Stomach smooth muscle (tissue), 2 donors: Measurements from ENCODE around the gene TGFB1.
A peak's percentile ranks its signal among the peaks of the same experiment; 100 is the strongest.

Source experiments
- H3K27ac ChIP-seq: one replicate; pipeline ENCODE4 v1.7.0; 2013; ENCODE audit warnings: mild to moderate bottlenecking, low read length, inconsistent platforms
- H3K27me3 ChIP-seq, 2 donors: one replicate each; pipeline ENCODE4 v1.7.0; 2013; ENCODE audit warnings: low read length in 2 of 2; ENCODE audit not compliant: insufficient read depth in 2 of 2, control insufficient read depth in 1 of 2
- H3K36me3 ChIP-seq, 2 donors: one replicate each; pipeline ENCODE4 v1.7.0; 2013; ENCODE audit warnings: low read length in 2 of 2; ENCODE audit not compliant: control insufficient read depth in 2 of 2, insufficient read depth in 2 of 2
- H3K4me1 ChIP-seq: one replicate; pipeline ENCODE4 v1.7.0; 2013; ENCODE audit warnings: low read length; ENCODE audit not compliant: control insufficient read depth, insufficient read depth
- H3K4me3 ChIP-seq, 2 donors: one replicate each; pipeline ENCODE4 v1.7.0; 2013; ENCODE audit warnings: low read length in 2 of 2
- H3K9ac ChIP-seq, 2 donors: one replicate each; pipeline ENCODE4 v1.7.0; 2013; ENCODE audit warnings: low read length in 2 of 2, mild to moderate bottlenecking in 1 of 2
- H3K9me3 ChIP-seq, 2 donors: one replicate each; pipeline ENCODE4 v1.7.0; 2013; ENCODE audit warnings: low read length in 2 of 2; ENCODE audit not compliant: control insufficient read depth in 2 of 2
- donor health status: healthy.
- donor health status: Pancreatic carcinoma.

The TGFB1 gene

DNA sequence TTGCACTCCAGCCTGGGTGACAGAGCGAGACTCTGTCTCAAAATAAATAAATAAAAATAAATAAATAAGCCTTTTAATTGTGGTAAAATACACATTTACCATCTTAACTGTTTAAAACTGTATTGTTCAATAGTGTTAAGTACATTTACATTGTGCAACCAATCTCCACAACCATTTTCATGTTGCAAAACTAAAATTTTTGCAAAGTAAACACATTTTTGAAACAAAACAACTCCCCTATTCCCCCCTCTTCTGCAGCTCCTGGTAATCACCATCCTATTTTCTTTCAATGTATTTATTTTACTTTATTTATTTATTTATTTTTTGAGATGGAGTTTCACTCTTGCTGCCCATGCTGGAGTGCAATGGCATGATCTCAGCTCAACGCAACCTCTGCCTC is 16.0 kb upstream of the TGFB1 start:
- H3K27ac ChIP-seq, result no peak overlapping the region
- no peaks in the 10 kb centered on the region for H3K36me3 ChIP-seq
- H3K4me3 ChIP-seq, result no peak overlapping the region
- H3K9ac ChIP-seq, result no peak overlapping the region
- H3K4me1 ChIP-seq, result peaks cover 15% of the 10 kb centered on the region
- no peaks in the 10 kb centered on the region for H3K9me3 ChIP-seq
- H3K27me3 ChIP-seq, result no peaks in the 10 kb centered on the region

GRCh38 chr19:41367848-41368301 is 14.2 kb upstream of the TGFB1 start:
- peaks cover 12% of the 10 kb centered on the region for H3K4me1 ChIP-seq
- no peak overlapping the region for H3K27ac ChIP-seq
- no peak overlapping the region for H3K9ac ChIP-seq
- no peaks in the 10 kb centered on the region for H3K27me3 ChIP-seq
- H3K9me3 ChIP-seq, result no peaks in the 10 kb centered on the region
- H3K36me3 ChIP-seq, result no peaks in the 10 kb centered on the region
- H3K4me3 ChIP-seq, result no peak overlapping the region

GRCh38 chr19:41366089-41366488 is 12.4 kb upstream of the TGFB1 start:
- peaks cover 14% of the 10 kb centered on the region for H3K4me1 ChIP-seq
- H3K36me3 ChIP-seq, result no peaks in the 10 kb centered on the region
- no peaks in the 10 kb centered on the region for H3K27me3 ChIP-seq
- H3K9ac ChIP-seq, result no peak overlapping the region
- no peaks in the 10 kb centered on the region for H3K9me3 ChIP-seq
- no peak overlapping the region for H3K4me3 ChIP-seq
- H3K27ac ChIP-seq, result no peak overlapping the region

DNA sequence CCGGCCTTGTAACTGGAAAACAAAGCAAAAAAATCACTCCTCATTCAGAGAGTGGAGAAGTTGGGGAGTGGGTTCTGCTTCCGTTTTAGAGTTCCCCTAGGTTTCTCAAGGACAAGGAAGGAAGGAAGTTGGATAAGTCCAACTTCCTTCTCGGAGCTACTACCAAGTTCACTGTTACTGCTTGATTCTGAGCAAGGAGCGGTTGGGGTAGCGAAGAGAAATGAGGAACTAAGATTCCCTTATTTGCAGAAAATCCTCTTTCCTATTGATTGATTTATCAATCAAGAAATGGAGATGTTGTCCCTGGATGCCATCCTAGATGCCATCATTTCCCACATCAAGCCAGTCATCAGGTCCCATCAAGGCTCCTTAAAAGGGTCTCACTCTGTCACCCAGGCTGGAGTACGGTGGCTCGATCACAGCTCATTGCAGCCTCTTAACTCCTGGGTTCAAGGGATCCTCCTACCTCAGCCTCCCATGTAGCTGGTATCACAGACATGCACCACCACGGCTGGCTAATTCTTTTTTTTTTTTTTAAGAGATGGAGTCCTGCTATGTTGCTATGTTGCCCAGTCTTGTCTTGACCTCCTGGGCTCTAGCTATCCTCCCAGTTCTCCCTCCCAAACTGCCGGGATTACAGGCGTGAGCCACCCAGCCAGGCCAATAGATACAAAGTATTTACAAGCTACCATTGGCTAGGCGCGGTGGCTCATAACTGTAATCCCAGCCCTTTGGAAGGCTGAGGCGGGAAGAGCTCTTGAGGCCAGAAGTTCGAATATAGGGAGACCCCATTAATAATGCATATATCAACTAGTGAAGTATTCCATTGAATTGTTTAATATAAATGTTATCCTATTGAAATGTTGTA is 11.0 kb upstream of the TGFB1 start:
- Histone ChIP-seq H3K27me3 (no peaks in the 10 kb centered on the region), H3K9me3 (no peaks in the 10 kb centered on the region), H3K4me3 (peak overlapping the region; percentile 80 to 96), H3K4me1 (peaks cover 14% of the 10 kb centered on the region), H3K27ac (peak overlapping the region; percentile 98), H3K9ac (peak overlapping the region; percentile 86 to 98), H3K36me3 (no peaks in the 10 kb centered on the region)

- peak within 1 kb of the TSS; percentile 98 for H3K27ac ChIP-seq
- peak within 1 kb of the TSS; percentile 86 to 98 for H3K9ac ChIP-seq
- H3K4me1 ChIP-seq, result peaks cover 14% of the 10 kb centered on the region
- no peaks in the 10 kb centered on the region for H3K9me3 ChIP-seq
- H3K27me3 ChIP-seq, result no peaks in the 10 kb centered on the region
- H3K4me3 ChIP-seq, result peak within 1 kb of the TSS; percentile 80 to 96
- H3K36me3 ChIP-seq, result no peaks in the 10 kb centered on the region
Observed at GRCh38 chr19:41363753-41364523, 10.2 kb upstream of the TGFB1 start, which contains the start of gene B9D2. Gene B9D2, minus strand, starts transcription at chr19:41364149. Its CDS starts 630 bp downstream, at chr19:41363519.

GRCh38 chr19:41363371-41363752 is 9.6 kb upstream of the TGFB1 start:
- peaks cover 14% of the 10 kb centered on the region for H3K4me1 ChIP-seq

DNA sequence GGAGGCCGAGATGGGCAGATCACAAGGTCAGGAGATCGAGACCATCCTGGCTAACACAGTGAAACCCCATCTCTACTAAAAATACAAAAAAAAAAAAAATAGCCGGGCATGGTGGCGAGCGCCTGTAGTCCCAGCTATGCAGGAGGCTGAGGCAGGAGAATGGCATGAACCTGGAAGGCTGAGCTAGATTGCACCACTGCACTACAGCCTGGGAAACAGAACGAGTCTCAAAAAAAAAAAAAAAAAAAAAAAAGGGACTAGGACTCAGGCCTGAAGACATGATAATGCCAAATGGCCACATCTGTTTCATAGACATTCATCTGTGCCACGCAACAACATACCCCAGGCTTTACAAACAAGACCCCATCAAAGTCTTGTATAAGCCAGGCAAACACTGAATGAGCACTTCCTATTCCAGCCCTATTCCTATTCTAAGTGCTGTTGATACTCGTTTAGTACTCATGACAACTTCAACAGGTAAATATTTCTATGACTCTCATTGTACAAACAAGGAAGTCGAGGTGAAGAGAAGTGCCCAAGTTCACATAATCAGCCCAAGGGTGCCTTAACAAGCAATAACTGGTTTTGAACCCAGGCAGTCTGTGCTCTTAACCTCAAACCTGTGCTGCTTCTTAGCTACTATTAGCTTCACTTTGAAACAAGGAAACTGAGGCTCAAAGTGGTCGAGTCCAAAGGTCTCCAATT is 8.6 kb upstream of the TGFB1 start:
- no peak overlapping the region for H3K4me3 ChIP-seq
- no peak overlapping the region for H3K9ac ChIP-seq
- H3K27me3 ChIP-seq, result no peaks in the 10 kb centered on the region
- no peaks in the 10 kb centered on the region for H3K36me3 ChIP-seq
- peaks cover 14% of the 10 kb centered on the region for H3K4me1 ChIP-seq
- H3K27ac ChIP-seq, result no peak overlapping the region
- no peaks in the 10 kb centered on the region for H3K9me3 ChIP-seq

More at GRCh38 chr19:41363371-41363752, 9.6 kb upstream of the TGFB1 start:
- Histone ChIP-seq H3K27ac (peak overlapping the region; percentile 98), H3K36me3 (no peaks in the 10 kb centered on the region), H3K9me3 (no peaks in the 10 kb centered on the region), H3K27me3 (no peaks in the 10 kb centered on the region), H3K4me3 (peak overlapping the region; percentile 80 to 96), H3K9ac (peak overlapping the region; percentile 86 to 98)

DNA sequence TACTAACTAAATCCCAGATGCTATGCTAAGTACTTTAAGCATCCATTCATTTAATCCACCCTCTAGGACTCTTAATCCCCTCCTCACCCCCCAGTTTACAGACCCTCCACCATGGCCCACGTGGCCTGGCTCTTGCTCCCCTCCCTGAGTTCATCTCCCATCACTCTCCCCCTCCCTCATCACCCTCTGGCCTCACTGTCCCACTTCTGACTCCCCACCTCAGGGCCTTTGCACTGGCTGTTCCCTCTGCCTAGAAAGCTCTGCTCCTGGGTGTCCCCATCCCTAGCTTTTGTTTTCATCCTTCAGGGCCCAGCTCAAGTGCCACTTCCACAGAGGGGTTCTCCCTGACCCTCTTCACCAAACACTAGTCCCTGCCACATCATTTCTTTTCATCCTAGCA is 6.0 kb upstream of the TGFB1 start:
- no peaks in the 10 kb centered on the region for H3K27me3 ChIP-seq
- peaks cover 11% of the 10 kb centered on the region for H3K4me1 ChIP-seq
- no peaks in the 10 kb centered on the region for H3K36me3 ChIP-seq
- H3K9ac ChIP-seq, result no peak overlapping the region
- H3K27ac ChIP-seq, result no peak overlapping the region
- H3K9me3 ChIP-seq, result no peaks in the 10 kb centered on the region
- no peak overlapping the region for H3K4me3 ChIP-seq

- no peak overlapping the region for H3K9ac ChIP-seq
- H3K36me3 ChIP-seq, result no peaks in the 10 kb centered on the region
- H3K9me3 ChIP-seq, result no peaks in the 10 kb centered on the region
- H3K4me3 ChIP-seq, result no peak overlapping the region
- no peaks in the 10 kb centered on the region for H3K27me3 ChIP-seq
- H3K27ac ChIP-seq, result no peak overlapping the region
- peaks cover 15% of the 10 kb centered on the region for H3K4me1 ChIP-seq
Observed at GRCh38 chr19:41357746-41358145, 4.0 kb upstream of the TGFB1 start.

DNA sequence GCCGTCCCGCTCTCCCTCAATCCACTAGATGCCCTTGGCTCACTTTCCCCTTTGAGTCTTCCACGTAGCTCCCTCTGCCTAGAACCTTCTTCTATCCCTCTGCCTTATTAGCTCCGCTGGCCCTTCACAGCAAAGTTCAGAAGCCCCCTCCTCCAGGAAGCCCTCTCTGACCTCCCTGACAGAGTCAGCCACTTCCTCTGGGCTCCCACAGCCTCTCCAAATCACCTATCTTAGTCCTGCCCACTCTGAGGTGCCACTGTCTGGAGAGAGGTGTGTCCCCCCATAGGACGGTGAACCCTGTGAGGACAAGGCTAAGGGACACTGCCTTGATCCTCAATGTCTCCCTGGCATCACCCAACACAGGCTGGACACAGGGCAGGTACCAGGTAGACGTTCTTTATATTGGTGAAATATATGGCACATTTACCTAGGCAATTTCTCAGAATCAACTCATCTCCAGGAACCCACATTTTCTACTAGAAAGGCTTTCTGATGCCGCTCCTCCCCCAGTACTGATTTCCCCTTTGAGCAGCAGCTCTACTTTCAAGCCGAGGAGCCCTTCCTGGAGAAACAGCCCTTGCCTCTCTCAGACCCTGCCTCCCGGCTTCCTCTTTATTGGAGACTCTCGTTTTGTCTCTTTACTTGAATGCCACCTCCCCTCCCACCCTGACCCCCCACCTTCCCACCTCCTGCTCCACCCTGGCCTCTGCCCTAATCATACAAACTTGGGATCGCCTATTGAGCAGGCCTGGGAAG is 3.4 kb upstream of the TGFB1 start:
- H3K9me3 ChIP-seq, result no peaks in the 10 kb centered on the region
- no peaks in the 10 kb centered on the region for H3K27me3 ChIP-seq
- H3K9ac ChIP-seq, result no peak overlapping the region
- H3K4me1 ChIP-seq, result peaks cover 20% of the 10 kb centered on the region
- no peak overlapping the region for H3K27ac ChIP-seq
- no peaks in the 10 kb centered on the region for H3K36me3 ChIP-seq
- H3K4me3 ChIP-seq, result no peak overlapping the region
